NCI-H2227 treated with DMSO at 0.1 percent for 48 hours (cell line): ENCODE measurements around the gene TMEM270.
"Not testable (repeated sequence)": the region's sequence is repeated elsewhere in the genome, so short reads cannot be mapped to it uniquely, and the experiment has no call there.

Source experiments
- DNase-seq: peaks from one replicate; lab custom pipeline; 2025; lab: John Stamatoyannopoulos, UW

TMEM270 gene

DNA sequence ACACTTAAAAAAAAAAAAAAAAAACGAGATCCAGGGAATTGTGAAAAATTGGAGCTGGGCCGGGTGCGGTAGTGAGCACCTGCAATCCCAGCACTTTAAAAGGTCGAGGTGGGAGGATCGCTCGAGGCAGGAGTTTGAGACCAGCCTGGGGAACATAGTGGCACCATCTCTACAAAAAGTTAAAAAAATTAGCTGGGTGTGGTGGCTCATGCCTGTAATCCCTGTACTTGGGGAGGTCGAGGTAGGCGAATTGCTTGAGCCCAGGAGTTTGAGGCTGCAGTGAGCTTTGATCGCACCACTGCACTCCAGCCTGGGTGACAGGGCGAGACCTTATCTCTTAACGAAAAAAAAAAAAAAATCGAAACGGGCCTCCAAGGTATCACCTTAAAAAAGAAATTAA, 28.2 kb upstream of the TMEM270 start:
- no peak for DNase-seq

DNA sequence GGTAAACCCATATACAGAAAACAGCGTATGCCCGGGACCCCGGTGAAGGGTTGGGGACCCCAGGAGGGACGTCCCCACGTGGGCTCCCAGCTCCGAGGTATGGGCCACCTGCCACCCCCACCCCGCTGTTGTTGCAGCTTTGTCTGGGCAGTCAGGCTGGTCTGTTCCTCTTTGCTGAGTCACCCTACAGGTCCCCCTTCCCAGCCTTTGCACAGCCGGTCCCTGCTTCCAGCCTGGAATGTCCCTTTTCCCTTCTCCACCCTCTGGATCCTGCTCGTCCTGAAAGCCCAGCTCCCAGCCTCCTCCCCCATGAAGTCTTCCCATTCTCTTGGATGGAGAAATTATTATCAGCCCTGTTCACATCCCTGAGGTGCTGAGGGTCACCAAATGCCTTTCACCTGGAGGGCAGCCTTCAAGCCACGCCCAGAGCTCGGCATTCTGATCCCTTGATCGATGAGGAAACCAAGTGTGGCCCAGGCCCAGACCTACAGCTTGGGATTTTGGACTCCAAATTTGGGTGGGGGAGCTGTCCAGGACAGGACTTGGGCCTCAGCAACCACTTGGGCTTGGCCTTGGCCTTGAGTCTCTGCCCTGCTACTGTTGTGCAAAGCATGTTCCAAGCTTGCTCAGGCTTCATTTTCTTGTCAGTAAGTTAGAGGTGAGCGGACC, 27.6 kb upstream of the TMEM270 start:
- no peak for DNase-seq

DNA sequence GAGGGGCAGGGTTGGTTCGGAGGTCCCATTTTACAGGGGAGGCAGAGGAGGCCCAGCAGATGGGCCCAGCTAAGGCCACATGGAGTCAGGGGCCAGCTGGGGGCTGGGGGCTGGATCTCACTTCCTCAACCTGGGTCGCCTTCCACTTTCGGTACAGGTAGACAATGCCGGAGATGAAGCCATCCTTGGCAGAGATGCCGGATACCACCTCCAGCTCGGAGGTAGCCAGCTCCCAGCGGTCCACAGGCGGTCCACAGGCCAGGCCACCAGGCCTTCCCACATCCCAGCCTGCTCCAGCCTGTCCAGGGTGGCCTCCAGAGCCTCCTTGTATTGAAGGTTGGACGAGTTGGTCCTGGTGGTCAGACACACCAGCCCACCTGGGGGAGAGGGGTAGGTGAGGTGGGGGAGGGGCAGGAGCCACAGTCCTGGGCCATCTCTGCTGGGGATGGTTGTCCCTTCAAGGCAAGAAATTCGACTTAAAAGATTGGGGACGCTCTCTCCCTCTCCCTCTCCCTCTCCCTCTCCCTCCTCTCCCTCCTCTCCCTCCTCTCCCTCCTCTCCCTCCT, 26.2 kb upstream of the TMEM270 start:
- no peak for DNase-seq

DNA sequence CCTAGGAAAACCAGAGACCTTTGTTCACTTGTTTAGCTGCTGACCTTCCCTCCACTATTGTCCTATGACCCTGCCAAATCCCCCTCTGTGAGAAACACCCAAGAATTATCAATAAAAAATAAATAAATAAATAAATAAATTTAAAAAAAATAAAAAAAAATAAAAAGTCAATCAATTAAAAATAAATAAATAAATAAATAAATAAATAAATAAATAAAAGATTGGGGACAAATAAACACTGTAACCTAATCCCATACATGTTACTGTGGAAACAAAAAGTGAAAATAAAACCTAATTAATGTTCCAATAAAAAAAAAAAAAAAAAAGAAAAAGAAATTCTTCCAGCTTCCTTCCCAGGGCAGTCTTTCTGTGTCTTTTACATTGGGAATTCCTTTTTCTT, 23.8 kb upstream of the TMEM270 start:
- not testable (repeated sequence) for DNase-seq

DNA sequence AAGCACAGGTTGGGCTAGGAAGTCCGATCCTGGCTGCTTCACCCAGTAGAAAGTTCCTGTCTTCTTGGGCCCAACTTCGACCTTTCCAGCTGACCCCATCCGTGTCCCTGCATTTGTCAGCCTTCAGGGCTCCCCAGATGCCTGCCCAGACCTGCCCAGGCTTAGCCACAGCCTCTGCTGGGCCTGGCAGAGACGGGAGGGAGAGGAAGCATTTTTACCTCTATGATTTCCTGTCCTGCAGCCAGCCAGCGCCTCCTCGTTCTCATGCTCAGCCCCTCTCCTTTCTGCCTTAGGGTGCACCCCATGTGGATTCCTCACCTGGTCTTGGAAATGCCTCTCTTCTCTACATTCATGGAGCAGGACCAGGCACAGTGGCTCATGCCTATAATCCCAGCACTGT, 22.3 kb upstream of the TMEM270 start:
- DNase-seq, result no peak

DNA sequence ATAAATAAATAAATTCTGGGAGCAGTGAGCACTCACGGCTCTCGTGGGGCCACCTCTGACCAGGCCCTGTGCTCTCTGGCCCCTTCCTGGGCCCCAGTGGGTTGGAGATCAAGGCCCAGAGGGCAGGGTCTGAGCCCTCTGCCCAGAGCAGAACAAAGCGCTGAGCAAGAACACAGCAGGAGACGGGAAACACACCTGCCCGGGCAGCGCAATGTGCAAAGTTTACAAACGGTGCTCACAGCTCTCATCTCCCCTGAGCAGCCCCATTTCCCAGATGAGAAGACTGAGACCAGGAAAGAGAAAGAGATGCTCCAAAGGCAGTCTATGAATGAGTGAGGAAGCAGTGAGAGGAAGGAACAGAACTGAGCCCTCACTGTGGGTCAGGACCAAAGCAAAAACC, 21.7 kb upstream of the TMEM270 start:
- DNase-seq, result no peak

DNA sequence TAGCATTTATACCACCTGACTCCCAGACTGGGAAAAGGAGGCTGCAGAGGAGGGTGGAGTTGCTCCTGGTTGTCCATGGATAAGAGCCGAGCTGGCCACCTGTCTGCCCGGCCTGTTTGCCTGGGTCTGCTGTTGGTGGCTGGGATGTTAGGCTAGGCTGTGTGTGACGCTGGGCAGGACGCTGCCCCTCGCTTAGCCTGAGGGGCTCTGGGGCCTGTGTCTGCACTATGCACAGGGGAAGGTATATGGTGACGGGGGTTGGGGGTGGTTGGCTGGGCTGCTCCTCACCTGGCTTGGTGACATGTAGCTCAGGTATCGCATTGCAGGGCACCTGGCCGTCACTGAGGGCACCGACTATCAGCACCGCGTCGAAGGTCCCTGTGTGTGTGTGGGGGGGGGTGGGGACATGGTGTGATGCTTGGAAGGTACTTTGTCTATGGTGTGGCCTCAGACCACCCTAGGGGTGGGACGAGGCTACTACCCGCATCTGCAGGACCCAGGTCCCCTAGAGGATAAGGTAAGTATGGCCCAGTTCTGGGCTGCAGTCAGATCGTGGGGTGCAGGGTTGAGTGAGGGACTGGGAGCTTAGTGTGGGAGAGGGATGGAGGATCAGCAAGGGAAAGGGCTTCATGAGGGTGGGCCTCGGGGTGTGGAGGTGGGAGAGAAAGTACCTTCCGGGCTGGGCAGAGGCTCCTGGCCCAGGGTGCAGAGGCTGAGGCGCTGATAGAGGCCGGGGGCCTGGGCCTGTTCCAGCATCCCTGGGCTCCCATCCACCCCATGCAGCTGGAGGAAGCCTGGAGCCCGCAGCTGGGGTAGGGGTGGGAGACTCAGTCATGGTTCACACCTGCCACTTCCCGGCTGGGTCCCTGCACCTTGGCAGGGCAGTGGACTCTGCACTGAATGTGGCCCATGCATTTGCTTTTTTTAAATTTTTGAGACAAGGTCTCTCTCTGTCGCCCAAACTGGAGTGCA, 20.9 kb upstream of the TMEM270 start:
- no peak for DNase-seq

DNA sequence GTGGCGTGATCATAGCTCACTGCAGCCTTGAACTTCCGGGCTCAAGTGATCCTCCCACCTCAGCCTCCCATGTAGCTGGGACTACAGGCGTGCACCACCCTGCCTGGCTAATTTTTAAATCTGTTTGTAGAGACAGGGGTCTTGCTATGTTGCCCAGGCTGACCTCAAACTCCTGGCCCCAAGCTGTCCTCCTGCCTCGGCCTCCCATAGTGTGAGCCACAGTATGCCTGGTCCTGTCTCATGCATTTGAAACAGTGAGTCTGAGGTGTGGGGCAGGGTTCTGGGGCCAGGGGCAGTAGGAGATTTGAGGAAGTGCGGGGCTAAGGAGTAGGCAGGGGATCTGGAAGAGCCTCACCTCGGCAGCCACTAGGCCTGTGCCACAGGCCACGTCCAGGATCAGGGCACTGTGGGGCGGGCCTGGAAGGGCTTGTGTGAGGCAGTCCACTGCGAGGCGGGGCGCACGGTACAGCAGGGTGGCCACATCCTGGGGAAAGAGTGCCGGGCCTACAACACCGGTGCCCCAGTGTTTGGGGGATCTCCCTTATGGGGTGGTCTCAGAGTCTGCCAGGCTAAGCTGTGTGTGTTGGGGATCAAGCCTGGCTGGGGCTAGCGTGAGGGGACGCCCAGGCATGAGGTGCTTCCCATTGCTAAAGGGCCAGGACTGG, 20.1 kb upstream of the TMEM270 start:
- DNase-seq, result no peak

DNA sequence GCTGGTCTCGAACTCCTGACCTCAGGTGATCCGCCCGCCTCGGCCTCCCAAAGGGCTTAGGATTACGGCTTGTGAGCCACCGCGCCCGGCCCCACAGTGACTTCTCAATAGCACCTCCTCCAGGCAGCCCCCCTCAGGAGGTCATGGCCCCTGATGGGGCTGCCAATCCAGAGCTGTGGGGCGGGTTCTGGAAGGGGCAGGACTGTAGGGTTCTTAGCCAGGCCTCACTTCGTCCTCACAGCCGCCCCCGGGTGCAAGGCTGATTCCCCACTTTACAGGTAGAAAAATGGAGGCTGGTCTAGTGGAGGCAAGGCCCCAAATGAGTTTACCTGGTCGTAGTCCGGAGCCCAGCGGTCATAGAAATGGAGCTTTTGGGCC, 19.3 kb upstream of the TMEM270 start:
- DNase-seq, result no peak

DNA sequence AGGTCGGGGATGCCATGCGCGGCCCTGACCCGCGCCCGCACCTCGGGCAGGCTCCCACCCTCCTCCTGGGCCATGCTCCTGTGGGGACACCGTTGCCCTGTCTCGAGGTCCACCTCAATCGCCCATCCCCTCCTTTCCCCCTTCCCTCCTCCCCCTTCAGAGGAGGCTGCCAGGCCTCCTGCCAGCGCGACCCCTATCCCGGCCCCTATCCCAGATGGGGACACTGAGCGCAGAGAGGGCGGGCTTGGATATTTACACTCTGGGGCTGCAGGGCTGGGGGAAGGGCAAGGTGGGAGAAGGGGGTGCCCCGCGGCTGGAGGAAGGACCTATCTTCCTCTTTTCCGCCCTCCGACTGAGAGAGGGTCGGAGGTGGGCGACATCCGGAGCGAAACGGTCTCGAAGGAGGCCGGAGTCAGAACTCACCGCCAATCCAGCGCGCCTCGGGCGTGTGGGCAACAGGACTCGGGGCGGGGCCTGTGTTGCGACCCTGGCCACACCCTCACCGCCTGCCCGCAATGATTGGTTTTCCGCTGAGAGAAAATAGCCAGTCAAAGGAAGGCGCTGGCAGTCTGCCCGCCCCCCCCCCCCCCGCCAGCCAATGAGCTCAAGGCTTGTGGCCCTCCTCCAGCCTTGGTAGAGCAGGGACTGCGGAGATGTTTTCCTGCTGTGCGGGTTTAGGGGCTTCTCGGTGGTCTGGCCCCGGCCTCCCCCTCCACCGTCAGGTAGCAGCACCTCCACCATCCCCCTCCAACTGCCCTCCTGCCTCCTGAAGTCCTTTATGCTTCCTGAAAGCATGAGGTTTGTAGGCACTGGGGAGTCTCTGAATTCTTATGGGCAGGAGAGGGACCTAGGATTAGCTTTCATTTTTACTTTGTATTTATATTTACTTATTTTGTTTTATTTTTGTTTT, 18.6 kb upstream of the TMEM270 start, which contains the start of gene METTL27:
TSS of gene METTL27 (minus strand) at position 450 of the 910 bp plus-strand sequence. CDS start at position 74, 376 bp downstream.
- DNase-seq, result peak; percentile 95

DNA sequence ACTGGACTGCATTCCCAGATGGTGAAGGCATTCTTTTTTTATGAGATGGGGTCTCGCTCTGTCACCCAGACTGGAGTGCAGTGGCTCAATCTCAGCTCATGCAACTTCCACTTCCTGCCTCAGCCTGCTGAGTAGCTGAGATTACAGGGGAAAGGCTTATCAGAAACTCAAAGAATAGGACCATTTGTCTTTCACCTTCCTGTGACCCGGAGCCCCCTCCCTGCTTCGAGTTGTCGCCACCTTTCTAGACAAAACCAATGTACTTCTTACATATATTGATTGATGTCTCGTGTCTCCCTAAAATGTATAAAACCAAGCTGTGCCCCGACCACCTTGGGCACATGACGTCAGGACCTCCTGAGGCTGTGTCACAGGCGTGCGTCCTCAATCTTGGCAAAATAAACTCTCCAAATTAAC, 16.8 kb upstream of the TMEM270 start:
- no peak for DNase-seq

DNA sequence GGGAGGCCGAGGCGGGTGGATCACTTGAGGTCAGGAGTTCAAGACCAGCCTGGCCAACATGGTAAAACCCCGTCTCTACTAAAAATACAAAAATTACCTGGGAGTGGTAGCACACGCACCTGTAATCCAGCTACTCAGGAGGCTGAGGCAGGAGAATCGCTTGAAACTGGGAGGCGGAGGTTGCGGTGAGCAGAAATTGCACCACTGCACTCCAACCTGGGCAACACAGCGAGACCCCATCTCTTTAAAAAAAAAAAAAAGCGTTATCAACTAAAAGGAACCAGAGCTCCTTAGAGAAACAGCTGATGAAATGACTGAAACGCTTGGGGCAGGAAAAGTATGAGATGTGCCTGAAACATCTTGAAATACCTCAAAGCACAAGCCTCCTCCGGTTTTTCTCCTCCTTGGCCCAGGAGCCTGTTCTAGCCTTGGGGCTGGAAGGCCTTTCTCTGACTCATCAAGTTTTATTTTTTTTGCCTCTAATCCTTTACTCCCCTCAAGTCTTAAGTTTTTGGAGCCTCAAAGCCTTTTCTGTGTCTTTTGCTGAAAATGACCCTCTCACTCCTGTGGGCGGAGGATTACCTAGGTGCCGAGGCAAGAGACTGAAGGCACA, 16.0 kb upstream of the TMEM270 start:
- DNase-seq, result no peak

DNA sequence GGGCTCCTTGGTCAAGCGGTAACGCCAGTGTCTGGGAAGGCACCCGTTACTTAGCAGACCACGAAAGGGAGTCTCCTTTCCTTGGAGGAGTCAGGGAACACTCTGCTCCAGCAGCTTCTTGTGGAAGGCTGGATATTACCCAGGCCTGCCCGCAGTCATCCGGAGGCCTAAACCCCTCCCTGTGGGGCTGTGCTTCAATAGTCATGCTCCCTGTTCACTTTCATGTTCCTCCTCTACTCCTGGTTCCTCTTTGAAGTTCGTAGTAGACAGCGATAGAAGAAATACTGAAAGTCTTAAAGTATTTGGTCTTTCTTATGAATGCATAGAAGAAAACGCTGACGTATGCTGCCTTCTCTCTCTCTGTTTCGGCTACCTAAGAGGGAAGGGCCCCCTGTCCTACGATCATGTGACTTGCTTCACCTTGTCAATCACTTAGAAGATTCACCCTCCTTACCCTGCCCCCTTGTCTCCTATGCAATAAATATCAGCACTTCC, 15.2 kb upstream of the TMEM270 start:
- not testable (repeated sequence) for DNase-seq

DNA sequence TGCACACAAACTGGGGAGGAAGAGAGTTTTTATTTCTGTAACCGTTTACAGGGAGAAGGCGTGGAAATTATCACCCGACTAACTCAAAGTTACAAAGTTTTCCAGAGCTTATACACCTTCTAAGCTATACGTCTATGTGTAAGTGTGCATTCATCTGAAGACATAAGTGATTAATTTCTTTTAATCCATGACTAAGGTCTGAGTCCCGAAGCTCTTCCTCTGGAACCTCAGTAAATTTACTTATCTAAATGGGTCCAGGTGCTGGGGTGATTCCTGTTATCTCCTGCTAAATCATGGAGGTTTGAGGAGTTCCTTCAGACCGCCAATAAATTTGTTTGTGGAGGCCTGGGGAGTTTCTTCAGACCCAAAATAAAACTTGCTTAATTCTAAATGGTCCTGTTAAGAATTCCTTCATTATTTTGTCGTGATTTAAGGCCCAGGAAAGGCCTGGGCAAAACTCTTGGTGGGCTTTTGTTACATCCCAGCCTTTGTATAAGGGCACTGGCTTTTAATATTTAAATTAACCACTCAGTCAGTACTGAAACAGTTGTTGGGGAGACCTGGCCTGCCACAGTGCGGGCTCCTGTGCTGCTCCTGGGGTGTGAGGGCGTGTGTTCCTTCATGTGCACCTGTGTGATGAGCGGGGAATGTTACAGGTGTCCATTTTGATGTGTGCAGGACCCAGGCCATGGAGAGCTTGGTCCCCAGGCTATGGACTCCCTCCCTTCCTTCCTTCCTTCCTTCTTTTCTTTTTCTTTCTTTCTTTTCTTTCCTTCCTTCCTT, 12.8 kb upstream of the TMEM270 start:
- no peak for DNase-seq

DNA sequence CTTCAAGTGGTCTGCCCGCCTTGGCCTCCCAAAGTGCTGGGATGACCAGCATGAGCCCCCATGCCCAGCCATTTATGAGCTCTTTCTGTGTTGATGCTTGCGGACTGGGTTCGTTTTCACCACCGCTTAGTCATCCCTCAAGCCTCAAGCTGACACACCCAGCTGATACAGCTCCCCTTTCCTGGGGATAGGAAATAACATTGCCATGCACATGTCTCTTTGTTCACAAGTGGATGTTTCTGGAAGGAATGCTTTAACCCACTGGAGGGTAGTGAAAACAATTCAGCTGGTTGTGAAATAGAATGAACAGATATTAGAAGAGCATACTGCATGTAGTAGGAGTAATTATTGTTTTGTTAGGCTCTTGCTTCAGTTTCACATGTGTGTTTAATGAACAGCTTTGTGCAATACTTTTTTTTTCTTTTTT, 10.2 kb upstream of the TMEM270 start:
- no peak for DNase-seq

DNA sequence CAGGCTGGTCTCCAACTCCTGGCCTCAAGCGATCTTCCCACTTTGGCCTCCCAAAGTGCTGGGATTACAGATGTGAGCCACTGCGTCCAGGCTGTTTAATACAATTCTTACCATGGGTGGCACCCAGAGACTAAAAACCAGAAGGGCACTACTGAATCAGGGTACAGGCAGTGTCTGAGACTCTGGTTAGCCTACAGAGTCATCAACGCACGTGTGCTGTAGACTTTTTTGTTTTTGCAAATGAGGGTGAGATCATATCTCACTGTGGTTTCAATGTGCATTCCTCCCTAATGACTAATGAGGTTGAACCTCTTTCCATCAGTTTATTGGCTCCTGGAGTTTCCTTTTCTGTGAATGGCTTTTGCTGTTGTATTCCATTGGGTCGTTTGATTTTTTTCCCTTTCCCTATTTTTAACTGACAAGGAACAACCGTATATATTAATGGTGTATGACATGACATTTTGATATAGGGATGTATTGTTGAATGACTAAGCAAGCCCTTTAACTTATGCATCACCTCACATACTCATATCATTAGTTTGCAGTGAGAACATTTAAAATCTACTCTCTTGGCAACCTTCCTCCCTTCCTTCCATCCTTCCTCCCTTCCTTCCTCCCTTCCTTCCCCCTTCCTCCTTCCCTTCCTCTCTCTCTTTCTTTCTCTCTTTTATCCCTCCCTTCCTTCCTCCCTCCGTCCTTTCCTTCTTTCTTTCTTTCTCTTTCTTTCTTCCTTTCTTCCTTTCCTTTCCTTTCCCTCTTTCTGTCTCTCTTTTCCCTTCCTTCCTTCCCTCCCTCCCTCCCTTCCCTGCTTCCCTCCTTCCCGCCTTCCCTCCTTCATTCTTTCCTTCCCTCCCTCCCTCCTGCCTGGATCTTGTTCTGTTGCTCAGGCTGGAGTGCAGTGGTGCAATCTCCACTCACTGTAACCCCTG, 9.3 kb upstream of the TMEM270 start:
- DNase-seq, result no peak

DNA sequence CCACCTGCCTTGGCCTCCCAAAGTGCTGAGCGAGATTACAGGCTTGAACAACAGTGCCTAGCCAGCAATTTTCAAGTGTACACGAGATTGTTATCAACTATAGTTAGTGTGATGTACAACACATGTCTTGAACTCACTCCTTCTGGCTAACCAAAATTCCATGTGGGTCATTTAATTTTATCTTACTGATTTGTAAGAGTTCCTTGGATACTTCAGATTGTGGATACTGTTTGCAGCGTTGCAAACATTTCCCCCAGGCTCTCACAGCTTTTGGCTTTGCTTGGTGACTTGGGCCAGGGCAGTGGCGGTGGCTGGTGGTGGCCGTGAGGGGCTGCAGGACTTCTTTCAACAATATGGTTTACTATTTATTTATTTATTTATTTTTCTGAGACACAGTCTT, 8.5 kb upstream of the TMEM270 start:
- no peak for DNase-seq

DNA sequence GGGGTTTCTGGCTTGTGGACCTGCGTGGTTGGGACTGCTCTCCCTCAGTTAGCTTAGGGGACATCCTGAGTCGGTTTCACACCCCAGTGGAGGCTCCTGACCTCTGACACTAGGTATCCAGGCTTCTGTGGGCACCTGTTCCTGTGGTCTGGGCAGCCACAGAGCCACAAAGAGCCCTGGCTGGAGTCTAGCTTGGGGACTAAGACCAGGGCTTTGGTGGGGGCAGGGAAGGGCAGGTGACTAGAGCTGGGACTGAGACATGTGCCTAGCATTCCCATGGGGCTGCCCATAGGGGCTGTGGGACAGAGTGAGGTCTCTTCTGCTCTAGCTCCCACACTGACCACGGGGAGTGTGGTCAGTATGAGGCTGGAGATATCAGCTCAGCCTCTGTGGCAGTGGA, 4.0 kb upstream of the TMEM270 start:
- DNase-seq, result no peak

DNA sequence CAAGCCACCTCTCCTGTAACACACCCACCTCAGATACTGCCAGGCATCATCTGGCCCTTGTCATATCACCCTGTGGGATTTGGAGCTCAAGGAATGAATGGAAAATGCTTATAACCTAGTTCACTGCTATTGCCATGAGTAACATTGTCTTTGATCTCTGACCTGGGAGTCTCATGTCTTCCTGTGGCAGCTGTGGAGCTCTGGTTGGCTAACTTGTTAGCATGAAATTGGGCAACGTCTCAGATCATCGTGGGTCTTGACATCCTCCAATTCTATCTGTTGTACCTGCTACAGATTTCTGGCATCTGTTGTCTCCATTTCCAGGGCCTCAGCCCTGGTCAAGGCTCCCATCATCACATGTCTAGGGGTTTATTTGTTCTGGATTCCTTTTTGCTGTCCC, 2.2 kb upstream of the TMEM270 start:
- DNase-seq, result no peak
